SK-N-MC (cell line): ENCODE data around the gene XPO6.

Experiments used
- EZH2 ChIP-seq: fragments of 200-600 bp; sonication (generic); IDR thresholded peaks from one replicate; pipeline ENCODE4 v1.6.1; 2017; ENCODE audit warnings: antibody characterized with exemption
- FOXP2 ChIP-seq: optimal IDR thresholded peaks from 2 replicates; pipeline ENCODE3; 2011; ENCODE audit warnings: mild to moderate bottlenecking, moderate library complexity; ENCODE audit not compliant: insufficient read depth; ENCODE audit errors: extremely low read length, control extremely low read depth
- POLR2AphosphoS5 ChIP-seq: IDR thresholded peaks from 2 replicates; pipeline ENCODE4 v1.6.1; 2012; ENCODE audit warnings: mild to moderate bottlenecking, low read depth, low read length, borderline replicate concordance

- TF ChIP-seq POLR2AphosphoS5 (no peak), EZH2 (no peak), FOXP2 (no peak)
Observed at GRCh38 chr16:28184625-28185024, 27.1 kb downstream of the XPO6 start.
